ENCODE measurements around the gene CDH13.

Gene CDH13

DNA sequence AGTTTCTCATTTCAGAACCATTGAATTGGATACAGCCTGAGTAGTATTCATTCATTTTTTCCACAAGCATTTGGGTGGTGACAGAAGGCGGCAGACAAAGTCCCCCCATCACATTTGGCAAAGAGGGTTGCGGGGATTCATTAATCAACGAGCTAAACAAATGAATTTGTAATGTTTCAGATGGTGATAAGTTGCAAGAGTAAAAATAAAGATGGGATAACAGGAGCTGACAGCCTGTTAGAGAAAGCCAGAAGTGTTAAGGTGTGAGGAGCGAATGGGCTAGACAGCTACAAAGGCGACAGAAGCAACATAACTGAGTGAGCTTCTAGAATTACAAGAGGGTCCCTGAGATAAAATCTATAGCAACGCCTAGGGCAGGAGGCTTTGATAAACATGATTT, 838.2 kb downstream of the CDH13 start:
- DNase-seq, result no peak

DNA sequence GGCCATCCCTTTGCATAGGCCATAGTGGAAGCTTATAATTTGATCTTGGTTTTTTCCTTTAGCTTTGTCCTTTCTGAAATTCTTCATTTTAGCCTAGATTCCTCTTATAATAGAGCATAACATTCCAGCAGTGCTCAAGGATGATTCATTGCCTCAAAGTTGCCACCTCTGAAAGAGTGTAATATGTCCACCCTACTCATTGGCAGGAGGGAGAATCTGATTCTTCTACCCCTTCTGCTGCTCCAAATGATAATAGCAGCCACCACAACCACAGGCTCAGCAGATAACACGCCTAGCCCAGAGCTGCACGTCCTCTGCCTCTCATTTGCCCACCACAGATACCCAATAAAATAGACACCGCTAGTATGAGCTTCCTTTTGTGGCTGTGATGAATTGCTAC, 843.6 kb downstream of the CDH13 start:
- DNase-seq, result peak; percentile 78

DNA sequence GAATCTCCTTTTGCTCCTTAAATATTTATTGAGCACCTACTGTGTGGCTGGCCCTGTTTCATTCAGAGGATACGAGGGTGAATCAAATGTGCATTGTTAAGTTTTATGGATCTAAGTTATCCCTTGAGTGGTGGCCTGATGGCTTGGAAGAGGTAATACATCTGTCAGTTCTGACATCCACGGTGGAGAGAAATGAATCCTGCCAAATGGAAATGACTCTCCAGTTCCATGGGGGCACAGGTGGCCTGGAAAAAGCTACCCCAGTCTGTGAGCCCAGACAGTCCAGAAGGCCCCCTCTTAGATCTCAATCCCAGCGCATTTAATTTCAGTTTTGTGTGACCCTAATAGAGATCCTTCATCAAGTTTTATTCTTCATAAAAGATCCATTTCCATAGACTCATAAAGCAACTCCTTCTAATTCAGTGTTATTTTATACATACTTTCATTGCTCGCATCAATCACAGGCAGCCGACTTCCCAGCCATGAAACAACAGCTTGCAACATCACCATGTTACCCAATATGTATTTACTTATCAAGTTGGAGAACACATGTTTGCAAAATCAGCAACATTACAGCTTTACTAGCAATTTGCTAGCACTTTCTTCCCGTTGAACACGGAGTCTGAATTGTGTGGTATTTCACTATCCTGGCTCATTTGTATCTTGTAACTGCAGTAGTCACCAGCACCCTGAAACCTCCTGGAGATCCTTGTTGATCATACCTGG, 846.2 kb downstream of the CDH13 start:
- DNase-seq, result peak; percentile 41

DNA sequence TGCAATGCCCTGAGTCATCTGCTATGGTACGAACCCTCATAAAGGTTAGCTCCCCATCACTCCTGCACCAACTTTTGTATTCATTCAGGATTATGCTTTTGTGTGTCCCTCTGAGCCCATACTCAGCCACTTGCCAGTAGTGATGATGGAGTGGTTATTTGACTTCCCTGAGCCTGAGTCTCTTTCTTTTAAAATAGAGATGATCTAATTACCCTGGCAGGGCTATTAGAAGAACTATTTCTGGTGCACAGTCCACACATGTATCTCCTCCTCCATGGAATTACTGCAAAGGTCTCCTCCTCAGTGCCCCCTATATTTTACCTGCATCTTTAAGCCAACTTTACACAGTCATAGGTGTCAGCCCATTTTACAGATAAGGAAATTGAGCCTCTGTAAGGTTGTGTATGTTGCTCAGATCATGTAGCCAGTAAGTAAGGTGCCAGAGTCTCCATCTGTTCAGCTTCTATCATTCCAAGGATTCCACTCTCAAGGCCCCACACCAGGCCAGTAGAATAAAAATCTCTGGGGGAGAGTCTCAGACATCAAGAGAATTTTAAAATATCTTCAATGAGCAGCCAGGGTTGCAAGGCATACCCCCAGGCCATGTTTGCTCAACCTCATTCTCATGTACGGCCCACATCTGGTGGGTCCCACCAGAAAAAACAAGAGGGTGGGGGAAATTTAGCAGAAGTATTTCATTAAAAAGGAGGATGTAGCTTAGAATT, 847.3 kb downstream of the CDH13 start:
- peak; percentile 59 for DNase-seq

DNA sequence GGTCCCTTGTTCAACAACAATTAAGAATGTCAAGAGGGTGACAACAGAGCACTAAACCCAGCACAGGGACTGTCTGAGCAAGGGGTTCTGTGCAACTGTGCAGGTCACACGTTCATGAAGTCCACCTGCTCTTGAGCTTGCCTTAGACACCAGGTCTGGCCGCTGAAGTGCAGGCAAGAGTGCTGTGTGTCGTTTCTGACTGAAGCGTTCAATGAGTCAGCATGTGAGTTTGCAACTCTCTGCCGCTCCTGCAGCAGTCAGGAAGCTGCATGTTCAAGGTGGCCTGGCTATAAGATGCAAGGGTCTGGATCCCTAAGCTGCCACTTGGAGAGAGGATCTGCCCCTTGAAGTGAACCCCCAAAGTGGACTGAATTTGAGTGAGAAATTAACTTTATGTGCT, 848.3 kb downstream of the CDH13 start:
- DNase-seq, result no peak

DNA sequence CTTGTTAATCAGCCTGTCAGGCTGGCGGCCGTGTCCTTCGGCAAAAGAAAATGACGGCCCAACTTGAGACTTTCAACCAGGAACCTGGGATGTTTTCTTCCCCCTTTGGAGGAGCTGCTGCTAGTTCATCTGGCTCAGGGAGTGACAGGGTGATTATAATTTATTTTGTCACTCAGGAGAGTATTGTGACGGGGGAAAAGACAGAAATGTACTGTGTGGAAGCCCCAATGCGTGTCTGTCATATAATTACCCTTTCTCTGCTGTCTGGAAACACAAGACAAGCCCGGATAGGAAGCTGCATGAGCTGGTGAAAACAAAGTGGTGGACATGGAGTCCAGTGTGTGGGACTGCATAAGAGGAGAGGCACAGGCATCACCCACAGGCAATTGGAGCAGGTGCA, 854.8 kb downstream of the CDH13 start:
- DNase-seq, result no peak

DNA sequence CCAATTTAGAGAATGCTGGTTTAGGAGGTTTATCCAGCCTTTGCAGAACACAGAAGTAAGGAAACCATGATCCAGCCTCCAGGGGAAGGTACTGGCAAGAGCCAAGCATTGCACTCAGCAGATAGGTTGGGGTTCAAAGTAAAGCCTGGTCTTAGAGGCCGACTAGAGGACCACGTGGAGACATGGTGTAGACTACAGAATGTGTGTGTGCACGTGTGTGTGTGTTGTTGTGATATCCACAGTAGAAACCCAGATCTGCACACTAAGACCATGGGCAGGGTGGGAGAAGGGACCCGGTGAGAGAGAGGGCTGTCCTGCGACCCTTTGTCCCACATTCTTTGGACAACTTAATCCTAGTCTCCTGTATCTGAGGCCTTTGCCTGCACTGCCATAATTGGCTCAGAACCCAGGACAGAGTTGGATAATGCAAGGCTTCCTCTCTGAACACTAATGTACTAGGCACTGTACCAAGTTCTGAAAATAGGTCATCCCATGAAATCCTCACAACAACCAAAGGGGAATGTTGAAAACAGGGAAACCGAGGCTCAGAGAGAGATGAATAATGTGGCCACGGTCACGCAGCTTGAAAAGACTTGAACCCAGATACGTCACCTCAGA, 855.9 kb downstream of the CDH13 start:
- no peak for DNase-seq

DNA sequence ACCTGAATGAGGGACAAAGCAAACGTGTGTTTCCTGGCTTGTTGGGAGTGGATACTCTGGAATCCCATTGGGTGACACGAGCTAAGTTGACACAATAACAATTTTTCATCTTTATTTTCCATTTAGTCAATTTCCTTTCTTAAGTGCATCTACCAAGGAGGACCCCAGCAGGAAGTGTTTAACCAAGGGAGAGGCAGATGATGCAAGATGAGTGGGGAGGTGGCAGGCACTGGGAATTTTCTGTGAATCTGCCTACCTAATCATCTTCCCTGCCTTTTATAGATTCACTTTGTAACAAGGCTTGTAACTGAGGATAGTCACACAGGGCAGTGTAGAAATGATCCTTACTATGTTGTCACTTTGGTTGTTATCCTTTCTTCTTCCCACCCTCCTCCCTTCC, 863.3 kb downstream of the CDH13 start:
- no peak for DNase-seq

DNA sequence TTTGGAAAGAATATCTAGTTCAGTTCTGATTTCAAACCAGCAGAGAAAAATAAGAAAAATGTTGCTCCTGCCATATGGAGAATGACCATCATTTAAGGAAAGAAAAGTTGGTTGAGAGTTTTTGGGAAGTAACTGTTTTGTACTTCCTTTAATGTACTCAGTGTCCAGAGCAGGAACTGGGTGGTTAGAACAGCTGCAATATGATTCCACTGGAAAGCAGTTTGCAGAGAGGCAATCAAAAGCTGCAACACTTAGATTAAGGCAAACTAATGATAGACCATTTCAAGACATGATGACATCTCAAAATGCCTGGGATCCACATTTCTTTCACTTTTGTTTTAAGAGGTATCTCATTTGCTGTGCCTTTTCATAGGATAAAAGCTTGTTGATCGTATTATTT, 867.7 kb downstream of the CDH13 start:
- DNase-seq, result no peak

DNA sequence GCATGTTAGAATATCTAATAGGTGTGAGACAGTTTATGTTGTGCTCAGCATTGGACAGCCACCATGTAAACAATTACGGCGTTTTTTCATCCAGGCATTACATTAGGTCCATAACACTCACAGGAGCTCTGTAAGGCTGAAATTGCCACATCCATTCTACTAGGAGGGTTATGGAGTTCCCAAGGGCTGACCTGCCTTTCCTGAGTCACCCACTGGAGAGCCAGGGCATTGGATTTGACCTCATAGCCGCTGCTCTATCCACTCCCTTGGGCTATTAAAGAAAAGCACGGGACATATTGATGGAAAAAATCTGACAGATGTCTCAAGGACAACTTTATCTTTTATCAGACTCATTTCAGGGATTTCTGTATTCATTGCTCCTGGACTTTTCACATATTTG, 874.7 kb downstream of the CDH13 start:
- DNase-seq, result no peak

DNA sequence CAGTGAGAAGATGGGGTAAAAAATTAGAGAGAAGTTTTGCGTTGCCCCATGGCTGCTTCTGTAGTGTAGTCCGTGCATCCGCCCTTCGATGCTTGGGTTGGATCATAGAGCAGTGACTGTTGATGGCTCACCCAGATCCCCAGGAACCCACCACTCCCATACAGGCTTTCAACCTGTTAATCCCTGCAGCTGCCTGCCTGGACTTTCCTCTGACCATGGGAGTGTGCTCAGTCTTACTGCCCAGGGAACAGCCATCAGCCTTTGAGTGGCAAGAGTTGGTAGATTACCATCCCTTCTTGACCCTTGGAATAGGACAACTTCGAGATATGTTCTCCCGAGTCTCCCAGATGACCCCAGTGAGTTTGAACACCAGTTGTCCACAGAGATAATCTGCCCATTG, 881.5 kb downstream of the CDH13 start:
- no peak for DNase-seq

DNA sequence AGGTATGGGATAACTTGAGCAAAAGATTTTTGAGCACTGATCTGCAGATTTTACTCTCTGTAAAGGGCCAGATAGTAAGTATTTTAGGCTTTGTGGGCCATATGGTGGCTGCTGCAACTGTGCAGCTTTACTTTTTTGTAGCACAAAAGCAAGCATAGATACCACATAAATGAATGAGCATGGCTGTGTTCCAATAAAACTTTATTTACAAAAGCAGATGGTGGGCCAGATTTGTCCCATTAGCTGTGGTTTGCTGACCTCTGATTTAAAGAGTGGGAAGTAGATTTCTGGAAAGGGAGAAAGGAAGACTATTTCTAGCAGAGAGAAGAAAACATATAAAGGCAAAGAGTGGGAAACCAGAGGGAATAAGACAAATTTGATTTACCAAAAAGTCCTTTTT, 882.5 kb downstream of the CDH13 start:
- no peak for DNase-seq

DNA sequence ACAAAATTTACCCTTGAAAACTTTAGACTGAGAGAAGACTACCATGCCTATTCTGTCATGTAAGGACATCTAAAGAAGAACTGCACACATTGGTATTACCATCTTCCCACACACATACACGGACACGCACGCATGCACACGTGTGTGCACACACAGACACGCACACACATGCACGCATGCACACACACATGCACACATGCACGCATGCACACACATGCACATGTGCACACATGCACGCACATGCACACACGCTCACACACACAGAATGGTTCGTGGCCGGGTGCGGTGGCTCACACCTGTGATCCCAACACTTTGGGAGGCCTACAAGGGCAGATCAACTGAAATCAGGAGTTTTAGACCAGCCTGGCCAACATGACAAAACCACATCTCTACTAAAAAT, 884.1 kb downstream of the CDH13 start:
- no peak for DNase-seq

DNA sequence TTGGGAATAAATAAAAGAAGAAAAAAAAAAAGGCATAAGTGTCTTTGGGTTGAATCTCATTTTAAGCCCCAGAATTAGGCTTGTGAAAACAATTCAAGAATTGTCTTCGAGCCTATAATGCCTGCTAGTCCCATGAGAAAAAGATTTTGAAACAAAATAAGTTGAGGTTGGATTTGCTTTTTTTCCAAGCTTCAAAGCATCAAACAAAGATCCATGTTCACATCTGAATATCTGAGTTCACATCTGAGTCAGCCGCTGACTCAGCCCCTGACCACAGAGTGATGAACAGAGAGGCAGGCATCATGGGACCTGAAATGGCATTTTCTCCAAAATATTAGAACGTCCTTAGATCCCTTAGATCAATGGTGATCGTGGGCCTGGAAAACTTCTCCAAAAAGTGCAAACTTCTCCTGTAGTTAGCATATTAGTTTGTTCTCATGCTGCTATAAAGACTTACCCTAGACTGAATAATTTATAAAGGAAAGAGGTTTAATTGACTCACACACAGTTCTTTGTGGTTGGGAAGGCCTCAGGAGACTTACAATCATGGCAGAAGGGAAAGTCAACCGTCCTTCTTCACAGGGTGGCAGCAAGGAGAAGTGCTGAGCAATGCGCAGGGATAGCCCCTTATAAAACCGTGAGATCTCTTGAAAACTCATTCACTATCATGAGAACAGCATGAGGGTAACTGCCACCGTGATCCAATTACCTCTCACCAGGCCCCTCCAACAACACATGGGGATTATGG, 886.4 kb downstream of the CDH13 start:
- DNase-seq, result peak; percentile 93

DNA sequence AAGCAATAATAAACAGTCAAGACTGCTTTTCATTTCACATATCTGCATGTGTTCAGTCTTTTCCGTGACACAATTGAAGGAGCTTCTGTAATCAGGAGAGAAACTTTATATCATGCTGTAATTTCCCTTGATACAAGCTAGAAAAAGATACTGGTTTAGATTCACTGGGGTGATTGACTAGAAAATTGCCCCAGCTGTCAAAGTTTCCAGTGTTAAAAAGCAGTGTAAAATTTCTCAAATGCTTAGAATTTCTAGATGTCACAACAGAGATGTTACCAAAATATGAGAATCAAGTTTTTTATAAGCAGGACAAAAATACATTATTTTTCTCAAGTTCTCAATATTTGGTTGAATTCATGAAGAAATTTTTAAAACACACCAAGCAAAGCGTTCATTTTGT, 888.6 kb downstream of the CDH13 start:
- no peak for DNase-seq

DNA sequence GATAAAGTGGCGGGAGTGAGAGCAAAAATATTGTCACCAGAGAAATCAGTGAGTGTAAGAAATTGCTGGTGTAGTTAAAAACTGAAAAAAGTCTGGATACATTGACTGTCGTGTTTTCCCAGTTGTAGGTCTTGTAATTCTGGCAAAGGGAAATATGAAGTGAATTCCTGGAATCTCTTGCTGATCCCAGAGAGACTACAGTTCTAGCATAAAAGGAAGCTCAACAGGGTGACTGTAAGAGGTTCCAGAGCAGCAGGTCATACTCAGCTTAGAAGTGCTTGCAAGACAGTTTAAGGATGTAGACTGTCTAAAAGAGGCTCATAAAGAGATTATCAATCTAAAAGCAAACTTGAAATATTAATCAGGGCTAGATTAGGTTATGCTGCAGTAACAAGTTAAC, 890.2 kb downstream of the CDH13 start:
- peak; percentile 52 for DNase-seq

DNA sequence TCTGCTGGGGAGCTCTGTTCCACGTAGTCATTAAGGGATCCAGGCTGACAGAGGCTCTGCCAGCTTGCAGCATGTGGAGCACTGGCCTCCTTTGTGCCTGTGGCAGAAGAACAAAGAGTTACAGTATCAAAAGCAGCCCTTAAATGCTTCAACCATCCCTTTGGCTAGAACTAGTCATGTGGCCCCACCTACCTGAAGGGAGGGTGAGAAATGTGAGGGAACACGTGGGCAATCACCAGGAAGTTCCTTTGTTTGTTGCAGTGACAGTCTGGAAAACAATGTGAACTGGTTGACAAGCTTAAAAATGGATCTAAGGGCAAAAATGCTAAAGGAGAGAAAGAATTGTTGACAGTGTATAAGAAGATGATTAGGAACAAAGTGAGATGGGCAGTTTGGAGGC, 890.6 kb downstream of the CDH13 start:
- no peak for DNase-seq

DNA sequence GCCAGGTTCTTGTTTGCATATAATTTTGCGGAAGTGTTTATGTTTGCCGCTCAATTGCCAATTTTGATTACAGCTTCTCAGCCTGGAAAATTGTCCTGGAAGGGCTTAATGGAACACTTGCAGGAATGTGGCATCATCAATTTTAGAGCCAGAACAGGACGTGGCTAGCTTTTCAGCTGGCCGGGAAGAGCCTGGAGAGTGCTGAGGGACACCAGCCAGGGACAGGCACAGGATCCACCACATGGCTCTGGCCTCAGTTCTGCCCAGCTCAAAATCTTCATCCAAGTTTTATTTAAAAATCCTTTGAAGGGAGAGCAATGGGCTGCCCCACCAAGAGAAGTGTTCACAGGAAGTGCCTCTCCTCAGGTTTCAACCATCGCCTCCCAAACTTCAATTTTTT, 893.8 kb downstream of the CDH13 start:
- DNase-seq, result no peak

DNA sequence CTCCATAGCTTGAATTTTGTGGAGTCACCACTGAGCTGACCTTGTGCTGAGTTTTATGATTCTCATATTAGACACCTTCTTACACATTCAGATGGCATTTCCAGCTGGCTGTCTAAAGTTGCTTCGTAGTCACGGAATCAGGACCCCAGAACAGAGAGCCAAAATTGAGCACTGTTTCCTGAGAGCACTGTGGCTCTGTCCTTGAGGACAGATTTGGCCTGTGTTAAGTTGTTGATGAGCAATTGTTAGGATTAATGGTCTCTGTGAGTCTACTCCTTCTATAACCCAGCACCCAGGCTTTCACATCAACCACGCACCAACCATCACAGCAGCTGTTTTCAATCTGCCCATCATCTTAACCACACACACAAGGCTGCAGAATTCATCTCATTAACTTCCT, 903.5 kb downstream of the CDH13 start:
- peak; percentile 87 for DNase-seq

DNA sequence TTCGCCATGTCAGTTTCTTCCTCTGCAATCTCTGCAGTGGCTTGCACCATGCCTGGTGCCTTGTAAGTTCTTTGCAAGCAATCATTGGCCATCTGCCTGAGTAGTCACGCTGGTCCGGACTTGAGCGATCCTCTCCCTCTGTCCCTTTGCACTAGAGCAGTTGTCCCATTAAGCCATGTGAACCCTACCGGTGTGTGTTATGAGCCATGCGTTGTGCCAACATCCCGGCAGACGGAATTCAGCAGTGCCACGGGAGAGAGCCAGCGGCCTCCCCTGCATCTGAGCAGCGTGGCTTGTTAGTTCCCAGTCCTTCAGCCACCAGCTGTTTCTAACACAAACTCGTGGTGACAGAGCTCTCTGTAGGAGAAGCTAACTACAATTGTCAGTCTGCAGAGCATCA, 905.9 kb downstream of the CDH13 start:
- no peak for DNase-seq

DNA sequence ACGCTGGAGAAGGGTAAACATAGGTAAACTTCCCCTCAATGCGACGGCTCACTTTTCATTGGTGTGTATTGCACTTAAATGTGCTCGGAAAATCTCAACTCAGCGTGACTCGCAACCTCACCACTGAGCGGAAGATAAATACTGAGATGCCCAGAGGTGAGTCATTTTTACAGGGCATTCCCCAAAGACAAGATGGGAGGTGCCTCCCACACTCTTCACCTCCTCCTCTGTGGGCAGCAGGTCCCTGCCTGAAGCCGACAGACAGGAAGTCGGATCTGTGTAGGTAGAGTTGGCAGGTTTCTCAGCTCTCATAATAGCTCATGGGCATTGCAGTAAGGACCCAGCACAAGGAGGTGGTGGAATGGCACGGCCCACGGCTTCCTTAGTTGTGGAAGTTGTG, 906.4 kb downstream of the CDH13 start:
- DNase-seq, result peak; percentile 47

DNA sequence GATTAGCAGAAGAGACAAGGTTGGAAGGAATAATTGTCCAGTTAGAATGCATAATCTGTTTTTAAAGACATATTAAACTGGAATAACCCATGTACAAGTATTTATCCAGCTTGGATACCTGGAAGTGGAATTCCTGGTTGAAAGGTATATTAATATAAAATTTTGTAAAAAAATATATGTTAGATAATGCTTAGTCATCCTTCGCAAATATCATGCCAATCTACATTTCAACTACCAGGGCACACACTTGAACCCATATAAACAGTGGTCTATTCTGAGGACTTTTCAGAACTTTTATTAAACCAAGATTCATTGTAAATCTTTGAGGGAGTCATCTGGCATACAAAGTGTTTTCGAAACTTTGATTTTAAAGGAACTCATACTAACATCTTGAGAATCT, 911.9 kb downstream of the CDH13 start:
- no peak for DNase-seq

DNA sequence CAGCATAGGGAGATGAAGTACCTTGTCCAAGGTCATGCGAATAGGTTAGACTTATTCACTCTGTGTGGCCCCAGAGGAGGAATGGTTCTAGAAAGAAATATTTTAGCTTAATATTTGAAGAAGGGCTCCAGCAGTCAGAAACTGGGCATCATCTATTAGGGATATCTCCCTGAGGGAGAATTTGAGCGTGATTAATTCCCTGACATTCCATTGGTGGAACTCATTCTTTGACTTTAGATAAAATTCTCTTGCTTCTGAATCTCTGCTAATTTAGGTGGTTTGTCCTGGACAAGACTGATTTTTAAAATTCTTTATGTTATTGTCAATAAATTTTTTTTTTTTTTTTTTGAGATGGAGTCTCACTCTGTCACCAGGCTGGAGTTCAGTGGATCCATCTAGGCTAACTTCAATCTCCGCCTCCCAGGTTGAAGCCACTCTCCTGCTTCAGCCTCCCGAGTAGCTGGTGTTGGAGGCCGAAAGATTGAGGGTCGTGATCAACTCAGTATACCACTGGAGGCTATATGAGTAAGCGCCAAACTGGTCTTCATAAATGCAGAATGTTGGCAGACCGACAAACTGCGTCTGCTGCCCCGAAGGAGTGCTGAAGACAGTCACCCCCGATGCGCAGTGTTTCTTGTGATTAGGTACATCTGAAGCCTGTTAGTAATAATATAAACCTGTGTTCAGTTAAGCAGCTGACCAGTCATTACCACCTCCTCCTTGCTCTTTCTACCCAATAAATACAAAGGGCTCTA, 913.1 kb downstream of the CDH13 start:
- DNase-seq, result peak; percentile 30
